ENCODE results near the gene CAVIN3.

DNA sequence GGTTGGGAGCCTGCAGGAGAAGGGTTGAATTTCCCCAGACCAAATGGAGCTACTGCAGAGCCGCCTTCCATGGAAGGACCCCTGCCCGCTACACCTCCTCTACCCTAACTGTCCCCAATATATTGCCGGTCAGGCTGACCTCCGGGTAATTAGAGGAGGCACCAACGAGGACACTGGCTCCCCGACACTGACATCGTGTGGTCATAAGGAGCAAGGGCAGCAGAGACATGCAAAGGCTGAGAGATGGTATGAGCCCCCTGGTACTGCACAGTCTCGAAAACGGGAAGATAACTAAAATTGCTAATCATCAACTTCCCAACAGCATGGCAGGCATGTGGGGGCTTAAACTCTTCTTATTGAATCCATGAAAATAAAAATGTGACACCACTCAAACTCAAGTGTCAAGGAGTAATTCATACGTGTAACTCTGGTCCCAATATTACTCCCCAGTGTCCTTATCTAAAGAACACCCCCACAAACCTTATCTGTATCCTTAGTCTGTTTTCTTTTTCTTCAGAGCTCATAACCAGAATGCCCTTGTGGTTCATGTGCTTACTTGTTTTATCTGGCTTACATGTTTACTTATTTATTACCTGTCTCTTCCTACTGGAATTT is 4.4 kb downstream of the CAVIN3 start:
- TF ChIP-seq, protein P1, sequence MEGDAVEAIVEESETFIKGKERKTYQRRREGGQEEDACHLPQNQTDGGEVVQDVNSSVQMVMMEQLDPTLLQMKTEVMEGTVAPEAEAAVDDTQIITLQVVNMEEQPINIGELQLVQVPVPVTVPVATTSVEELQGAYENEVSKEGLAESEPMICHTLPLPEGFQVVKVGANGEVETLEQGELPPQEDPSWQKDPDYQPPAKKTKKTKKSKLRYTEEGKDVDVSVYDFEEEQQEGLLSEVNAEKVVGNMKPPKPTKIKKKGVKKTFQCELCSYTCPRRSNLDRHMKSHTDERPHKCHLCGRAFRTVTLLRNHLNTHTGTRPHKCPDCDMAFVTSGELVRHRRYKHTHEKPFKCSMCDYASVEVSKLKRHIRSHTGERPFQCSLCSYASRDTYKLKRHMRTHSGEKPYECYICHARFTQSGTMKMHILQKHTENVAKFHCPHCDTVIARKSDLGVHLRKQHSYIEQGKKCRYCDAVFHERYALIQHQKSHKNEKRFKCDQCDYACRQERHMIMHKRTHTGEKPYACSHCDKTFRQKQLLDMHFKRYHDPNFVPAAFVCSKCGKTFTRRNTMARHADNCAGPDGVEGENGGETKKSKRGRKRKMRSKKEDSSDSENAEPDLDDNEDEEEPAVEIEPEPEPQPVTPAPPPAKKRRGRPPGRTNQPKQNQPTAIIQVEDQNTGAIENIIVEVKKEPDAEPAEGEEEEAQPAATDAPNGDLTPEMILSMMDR (IDR thresholded peaks at IDR 0.05): peak; percentile 48 to 77 (median 60)
- TF ChIP-seq POLR2AphosphoS5 (IDR thresholded peaks at IDR 0.05): no peak
